HEK293 (cell line): ENCODE results near the gene DIP2A.

Experiments
- CTCF ChIA-PET: fragments of 350-600 bp; formaldehyde crosslinking; extraction: SDS; loops from one replicate; lab custom pipeline; 2021; ENCODE audit warnings: antibody characterized with exemption; lab: Yijun Ruan, JAX
- POLR2A ChIA-PET: fragments of 300-600 bp; formaldehyde crosslinking; extraction: SDS; loops from one replicate; lab custom pipeline; 2020; ENCODE audit warnings: antibody characterized with exemption, inconsistent platforms; lab: Yijun Ruan, JAX
- H3K27ac ChIP-seq: fragments of 200-500 bp; sonication (Bioruptor generic); 2 replicates; pipeline ENCODE4 v1.5.1; 2014; ENCODE audit warnings: low read depth, low read length, control low read depth, inconsistent platforms; ENCODE audit errors: extremely low read depth
- H3K36me3 ChIP-seq, 2 experiments: fragments of 200-500 bp in 1 of 2; sonication (Bioruptor generic) in 1 of 2; 1 replicate in 1 of 2; 2 replicates in 1 of 2; pipeline ENCODE4 v1.5.1; 2014 to 2017; ENCODE audit warnings: inconsistent platforms in 2 of 2, low read length in 2 of 2; ENCODE audit not compliant: control insufficient read depth in 2 of 2, insufficient read depth in 1 of 2
- H3K4me1 ChIP-seq: fragments of 200-500 bp; sonication (Bioruptor generic); 2 replicates; pipeline ENCODE4 v1.5.1; 2014; ENCODE audit warnings: mild to moderate bottlenecking, low read length, inconsistent platforms; ENCODE audit not compliant: control insufficient read depth, insufficient read depth
- H3K4me3 ChIP-seq: 2 replicates; pipeline ENCODE4 v1.5.1; 2011; ENCODE audit warnings: low read depth, mild to moderate bottlenecking, control low read depth, low read length, moderate library complexity
- H3K9me3 ChIP-seq: fragments of 200-500 bp; sonication (Bioruptor generic); 2 replicates; pipeline ENCODE4 v1.5.1; 2014; ENCODE audit warnings: low read depth, low read length, inconsistent platforms; ENCODE audit not compliant: control insufficient read depth, insufficient read depth
- KLF16 ChIP-seq: fragments of 450-650 bp; formaldehyde crosslinking; IDR thresholded peaks from 2 replicates; pipeline ENCODE4 v1.5.1; 2017; ENCODE audit warnings: missing biosample characterization, missing genetic modification characterization
- REPIN1 ChIP-seq: fragments of 450-650 bp; formaldehyde crosslinking; IDR thresholded peaks from 2 replicates; pipeline ENCODE4 v1.5.1; 2017; ENCODE audit warnings: missing biosample characterization, missing genetic modification characterization, low read depth
- TSHZ1 ChIP-seq: fragments of 450-650 bp; formaldehyde crosslinking; IDR thresholded peaks from 2 replicates; pipeline ENCODE4 v1.5.1; 2016; ENCODE audit warnings: missing biosample characterization, missing genetic modification characterization, borderline replicate concordance
- YY1 ChIP-seq: fragments of 450-650 bp; formaldehyde crosslinking; IDR thresholded peaks from 2 replicates; pipeline ENCODE4 v1.5.1; 2018; ENCODE audit warnings: missing biosample characterization, missing genetic modification characterization
- ZBTB49 ChIP-seq: fragments of 450-650 bp; formaldehyde crosslinking; IDR thresholded peaks from 2 replicates; pipeline ENCODE4 v1.5.1; 2016; ENCODE audit warnings: missing biosample characterization, missing genetic modification characterization, low read depth
- ZFP41 ChIP-seq: fragments of 450-650 bp; formaldehyde crosslinking; IDR thresholded peaks from 2 replicates; pipeline ENCODE4 v1.5.1; 2016; ENCODE audit warnings: missing biosample characterization, missing genetic modification characterization, borderline replicate concordance
- ZNF148 ChIP-seq: fragments of 450-650 bp; formaldehyde crosslinking; IDR thresholded peaks from 2 replicates; pipeline ENCODE4 v1.5.0; 2017; ENCODE audit warnings: missing biosample characterization, missing genetic modification characterization, borderline replicate concordance
- ZNF221 ChIP-seq: fragments of 450-650 bp; formaldehyde crosslinking; IDR thresholded peaks from 2 replicates; pipeline ENCODE4 v1.5.1; 2017; ENCODE audit warnings: missing biosample characterization, missing genetic modification characterization, borderline replicate concordance
- ZNF335 ChIP-seq: fragments of 450-650 bp; formaldehyde crosslinking; conservative IDR thresholded peaks from 2 replicates; pipeline ENCODE4 v1.5.1; 2016; ENCODE audit warnings: missing biosample characterization, missing genetic modification characterization
- ZNF354C ChIP-seq: fragments of 450-650 bp; formaldehyde crosslinking; IDR thresholded peaks from 2 replicates; pipeline ENCODE4 v1.5.1; 2016; ENCODE audit warnings: missing biosample characterization, missing genetic modification characterization, low read depth, borderline replicate concordance
- ZNF394 ChIP-seq: fragments of 450-650 bp; formaldehyde crosslinking; IDR thresholded peaks from 2 replicates; pipeline ENCODE4 v1.5.1; 2016; ENCODE audit warnings: missing biosample characterization, missing genetic modification characterization, mild to moderate bottlenecking, moderate library complexity, borderline replicate concordance
- ZNF423 ChIP-seq: fragments of 450-650 bp; formaldehyde crosslinking; IDR thresholded peaks from 2 replicates; pipeline ENCODE4 v1.5.1; 2016; ENCODE audit warnings: missing biosample characterization, missing genetic modification characterization
- ZNF473 ChIP-seq: fragments of 450-650 bp; formaldehyde crosslinking; IDR thresholded peaks from 2 replicates; pipeline ENCODE4 v1.5.1; 2017; ENCODE audit warnings: missing biosample characterization, missing genetic modification characterization
- ZNF513 ChIP-seq: fragments of 450-650 bp; IDR thresholded peaks from 2 replicates; pipeline ENCODE4 v1.5.1; 2018; ENCODE audit warnings: missing biosample characterization, missing genetic modification characterization
- ZNF596 ChIP-seq: fragments of 450-650 bp; IDR thresholded peaks from 2 replicates; pipeline ENCODE4 v1.5.0; 2018; ENCODE audit warnings: missing biosample characterization, mild to moderate bottlenecking, missing genetic modification characterization, moderate library complexity
- ZNF626 ChIP-seq: fragments of 450-650 bp; sonication (Bioruptor Pico); formaldehyde crosslinking; IDR thresholded peaks from 2 replicates; pipeline ENCODE4 v1.5.1; 2018; ENCODE audit warnings: missing biosample characterization, missing genetic modification characterization, inconsistent platforms
- ZNF658 ChIP-seq: fragments of 450-650 bp; formaldehyde crosslinking; IDR thresholded peaks from 2 replicates; pipeline ENCODE4; 2016; ENCODE audit warnings: missing biosample characterization, missing genetic modification characterization
- ZNF677 ChIP-seq: fragments of 450-650 bp; IDR thresholded peaks from 2 replicates; pipeline ENCODE4 v1.5.0; 2018; ENCODE audit warnings: missing biosample characterization, mild to moderate bottlenecking, missing genetic modification characterization, moderate library complexity
- ZNF776 ChIP-seq: fragments of 450-650 bp; formaldehyde crosslinking; IDR thresholded peaks from 2 replicates; pipeline ENCODE4 v1.5.0; 2017; ENCODE audit warnings: missing biosample characterization, missing genetic modification characterization, borderline replicate concordance

Gene DIP2A

GRCh38 chr21:46537026-46537425 is 78.3 kb downstream of the DIP2A start:
- Histone ChIP-seq H3K9me3 (no peaks in the 10 kb centered on the region), H3K27ac (no peak overlapping the region), H3K4me3 (no peak overlapping the region), H3K36me3 (peaks cover 9 to 77% of the 10 kb centered on the region in 2 experiments), H3K4me1 (peaks cover 4% of the 10 kb centered on the region; the same call in 1 of the 2 replicates)
- TF ChIP-seq ZNF626 (tag by site-specific recombination) = no peak
- no peak for TF ChIP-seq ZNF596 (tag by site-specific recombination)
- TF ChIP-seq ZNF658 = no peak
- no peak for TF ChIP-seq YY1
- no peak for TF ChIP-seq ZNF354C (tag by site-specific recombination)
- no peak for TF ChIP-seq ZNF394 (tag by site-specific recombination)
- TF ChIP-seq TSHZ1 = no peak
- no peak for TF ChIP-seq ZNF335 (tag by site-specific recombination)
- no peak for TF ChIP-seq KLF16
- TF ChIP-seq ZNF423 (tag by site-specific recombination) = no peak
- no peak for TF ChIP-seq REPIN1 (tag by site-specific recombination)
- TF ChIP-seq ZNF677 (tag by site-specific recombination) = no peak
- TF ChIP-seq ZNF148 = no peak
- TF ChIP-seq ZNF513 = no peak
- TF ChIP-seq ZBTB49 (tag by site-specific recombination) = no peak
- no peak for TF ChIP-seq ZNF473 (tag by site-specific recombination)
- TF ChIP-seq ZNF221 (tag by site-specific recombination) = no peak
- no peak for TF ChIP-seq ZNF776 (tag by site-specific recombination)
- no peak for TF ChIP-seq ZFP41 (tag by site-specific recombination)
- POLR2A ChIA-PET = no interaction called here
- CTCF ChIA-PET = interaction anchor here (0.6 kb wide), 1 partner anchor 103 kb away, joined by 3 read pairs; no protein-coding TSS in a partner anchor
